HepG2 (cell line): ENCODE measurements around the gene AP4M1. TPM values are rescaled to one million over a fixed set of nuclear protein-coding genes. Genes with fewer than 3 reads are reported as not detected.

Experiments
- AKAP8 ChIP-seq: sonication (generic); formaldehyde crosslinking; IDR thresholded peaks from 2 replicates; pipeline ENCODE4 v1.5.1; 2020; ENCODE audit warnings: mild to moderate bottlenecking, missing genetic modification reagents
- HES4 ChIP-seq: sonication (generic); formaldehyde crosslinking; IDR thresholded peaks from 2 replicates; pipeline ENCODE4 v1.9.0; 2021; ENCODE audit warnings: mild to moderate bottlenecking, missing genetic modification reagents, borderline replicate concordance
- IRX3 ChIP-seq: sonication (generic); formaldehyde crosslinking; IDR thresholded peaks from 2 replicates; pipeline ENCODE4 v1.8.1; 2023; ENCODE audit warnings: mild to moderate bottlenecking, low read depth, missing genetic modification reagents, borderline replicate concordance
- JUNB ChIP-seq: sonication (generic); formaldehyde crosslinking; IDR thresholded peaks from 2 replicates; pipeline ENCODE4 v1.8.0; 2022; ENCODE audit warnings: missing genetic modification reagents, mild to moderate bottlenecking, borderline replicate concordance
- JUND ChIP-seq: sonication (generic); formaldehyde crosslinking; IDR thresholded peaks from 2 replicates; pipeline ENCODE4 v1.8.0; 2022; ENCODE audit warnings: mild to moderate bottlenecking, missing genetic modification reagents
- KAT8 ChIP-seq: IDR thresholded peaks from 2 replicates; pipeline ENCODE4 v1.6.1; 2016; ENCODE audit warnings: missing genetic modification reagents, missing compliant biosample characterization
- MXI1 ChIP-seq: IDR thresholded peaks from 3 replicates; pipeline ENCODE4 v1.6.1; 2012; ENCODE audit warnings: low read depth, low read length, inconsistent platforms, borderline replicate concordance
- MYC ChIP-seq: sonication (generic); formaldehyde crosslinking; IDR thresholded peaks from 2 replicates; pipeline ENCODE4 v1.9.0; 2021; ENCODE audit warnings: missing genetic modification reagents, borderline replicate concordance
- NR0B2 ChIP-seq: sonication (generic); formaldehyde crosslinking; IDR thresholded peaks from 2 replicates; pipeline ENCODE4 v1.4.0; 2020; ENCODE audit warnings: mild to moderate bottlenecking, missing genetic modification reagents
- POLR2G ChIP-seq: fragments of 200-400 bp; formaldehyde crosslinking; IDR thresholded peaks from 2 replicates; pipeline ENCODE4 v1.6.1; 2018; ENCODE audit warnings: mild to moderate bottlenecking, low read depth, low read length, moderate library complexity
- SATB2 ChIP-seq: sonication (generic); formaldehyde crosslinking; IDR thresholded peaks from 2 replicates; pipeline ENCODE4 v1.5.0; 2020; ENCODE audit warnings: missing genetic modification reagents
- SKIL ChIP-seq: sonication (generic); formaldehyde crosslinking; IDR thresholded peaks from 2 replicates; pipeline ENCODE4 v1.8.0; 2022; ENCODE audit warnings: missing genetic modification reagents, mild to moderate bottlenecking, moderate library complexity, borderline replicate concordance
- SOX13 ChIP-seq, 3 experiments: fragments of 450-650 bp in 1 of 3; sonication (generic) in 1 of 3; formaldehyde crosslinking in 1 of 3; IDR thresholded peaks in 2 of 3; conservative IDR thresholded peaks in 1 of 3; 2 replicates each; pipeline versions ENCODE4 v1.5.0 to v1.6.1; 2016 to 2020; ENCODE audit warnings: antibody characterized with exemption in 1 of 3, mild to moderate bottlenecking in 1 of 3, missing compliant biosample characterization in 1 of 3, missing genetic modification reagents in 1 of 3, moderate library complexity in 1 of 3
- SRF ChIP-seq: IDR thresholded peaks from 2 replicates; pipeline ENCODE4 v1.6.1; 2011; ENCODE audit warnings: mild to moderate bottlenecking, low read depth, low read length, moderate library complexity
- ZBTB38 ChIP-seq: sonication (generic); formaldehyde crosslinking; IDR thresholded peaks from 2 replicates; pipeline ENCODE4 v1.5.1; 2020; ENCODE audit warnings: mild to moderate bottlenecking, missing genetic modification reagents
- ZFAT ChIP-seq: sonication (generic); formaldehyde crosslinking; conservative IDR thresholded peaks from 2 replicates; pipeline ENCODE4 v1.8.1; 2023; ENCODE audit warnings: missing genetic modification reagents, inconsistent platforms
- ZNF274 ChIP-seq: sonication (generic); formaldehyde crosslinking; IDR thresholded peaks from 2 replicates; pipeline ENCODE4 v1.5.1; 2020; ENCODE audit warnings: mild to moderate bottlenecking, missing genetic modification reagents
- ZNF713 ChIP-seq: sonication (generic); formaldehyde crosslinking; IDR thresholded peaks from 2 replicates; pipeline ENCODE4 v1.4.0; 2020; ENCODE audit warnings: mild to moderate bottlenecking, missing genetic modification reagents
- ZNF720 ChIP-seq: sonication (generic); formaldehyde crosslinking; IDR thresholded peaks from 2 replicates; pipeline ENCODE4 v1.4.0; 2020; ENCODE audit warnings: missing genetic modification reagents
- ZNF766 ChIP-seq: sonication (generic); formaldehyde crosslinking; IDR thresholded peaks from 2 replicates; pipeline ENCODE4 v1.5.0; 2020; ENCODE audit warnings: missing genetic modification reagents, borderline replicate concordance
- ZSCAN9 ChIP-seq: IDR thresholded peaks from 2 replicates; pipeline ENCODE4 v1.6.1; 2016; ENCODE audit warnings: borderline replicate concordance
- polyA plus RNA-seq, 8 experiments: library from polyadenylated mRNA; depleted of rRNA in 3 of 8; stranded (reverse) in 7 of 8; unstranded in 1 of 8; fragments of >200 nt; fragmentation: Illumina TruSeq in 4 of 8; extraction: Trizol in 4 of 8; gene quantifications; 2 replicates each; pipeline versions ENCODE4 v1.2.1 to v1.2.3, GENCODE V29; 2011 to 2016; ENCODE audit warnings: low read depth in 4 of 8, missing spikeins in 1 of 8, mixed read lengths in 1 of 8; ENCODE audit not compliant: insufficient read depth in 1 of 8
- total RNA-seq, 5 experiments: library from RNA; depleted of rRNA; stranded (reverse); fragments of >200 nt; fragmentation: Illumina TruSeq; extraction: Trizol; gene quantifications; 2 replicates each; pipeline ENCODE4 v1.2.3, GENCODE V29; 2016; ENCODE audit warnings: low read depth in 1 of 5
- TF ChIP-seq, protein P1 (sequence below): sonication (generic); formaldehyde crosslinking; IDR thresholded peaks from 2 replicates; pipeline ENCODE4 v1.4.0; 2020; ENCODE audit warnings: mild to moderate bottlenecking, low read depth, missing genetic modification reagents

The AP4M1 gene
- total and polyA plus RNA-seq, 2 of the 13 experiments (the other 11 are each of a cell fraction or from before 2014, with no cell fraction given) = 6.3 to 9.7 TPM

GRCh38 chr7:100088621-100089457, 12.6 kb upstream of the AP4M1 start, which contains the start of gene COPS6 (continued):
- TF ChIP-seq SKIL = peak; percentile 73
- TF ChIP-seq KAT8 = peak; percentile 93
- TF ChIP-seq, protein P1, sequence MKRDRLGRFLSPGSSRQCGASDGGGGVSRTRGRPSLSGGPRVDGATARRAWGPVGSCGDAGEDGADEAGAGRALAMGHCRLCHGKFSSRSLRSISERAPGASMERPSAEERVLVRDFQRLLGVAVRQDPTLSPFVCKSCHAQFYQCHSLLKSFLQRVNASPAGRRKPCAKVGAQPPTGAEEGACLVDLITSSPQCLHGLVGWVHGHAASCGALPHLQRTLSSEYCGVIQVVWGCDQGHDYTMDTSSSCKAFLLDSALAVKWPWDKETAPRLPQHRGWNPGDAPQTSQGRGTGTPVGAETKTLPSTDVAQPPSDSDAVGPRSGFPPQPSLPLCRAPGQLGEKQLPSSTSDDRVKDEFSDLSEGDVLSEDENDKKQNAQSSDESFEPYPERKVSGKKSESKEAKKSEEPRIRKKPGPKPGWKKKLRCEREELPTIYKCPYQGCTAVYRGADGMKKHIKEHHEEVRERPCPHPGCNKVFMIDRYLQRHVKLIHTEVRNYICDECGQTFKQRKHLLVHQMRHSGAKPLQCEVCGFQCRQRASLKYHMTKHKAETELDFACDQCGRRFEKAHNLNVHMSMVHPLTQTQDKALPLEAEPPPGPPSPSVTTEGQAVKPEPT = peak; percentile 87; the same call in 1 of the 2 replicates
- TF ChIP-seq SOX13 (IDR thresholded peaks at IDR 0.05) = no peak
- peak in 1 of 2 experiments; percentile 29; a peak in 1 of 4 replicates for TF ChIP-seq SOX13 (CRISPR knock-in tag; conservative IDR thresholded peaks at IDR 0.05 in 1 of 2, IDR thresholded peaks at IDR 0.05 in 1 of 2)
- 0 out of 2 replicates have a peak, but pooled peaks have one; percentile 46 for TF ChIP-seq ZSCAN9 (CRISPR knock-in tag)
- TF ChIP-seq SRF = no peak
- TF ChIP-seq JUNB (CRISPR knock-in tag) = no peak
- peak; percentile 88 for TF ChIP-seq NR0B2 (CRISPR knock-in tag)
- TF ChIP-seq IRX3 (CRISPR knock-in tag) = 0 out of 2 replicates have a peak, but pooled peaks have one; percentile 91
- TF ChIP-seq ZFAT = no peak
- TF ChIP-seq MXI1 = peak; percentile 88; the same call in 1 of the 3 replicates
- peak; percentile 97 for TF ChIP-seq POLR2G
- no peak for TF ChIP-seq JUND (CRISPR knock-in tag)
- TF ChIP-seq ZNF713 = no peak
- peak; percentile 91 for TF ChIP-seq SATB2 (CRISPR knock-in tag)
- peak; percentile 62 for TF ChIP-seq AKAP8
- TF ChIP-seq ZBTB38 = peak; percentile 90
- TF ChIP-seq MYC (CRISPR knock-in tag) = peak; percentile 97
- TF ChIP-seq ZNF766 (CRISPR knock-in tag) = 0 out of 2 replicates have a peak, but pooled peaks have one; percentile 84
- peak; percentile 86 for TF ChIP-seq HES4 (CRISPR knock-in tag)
- TF ChIP-seq ZNF274 (CRISPR knock-in tag) = peak; percentile 98
- TF ChIP-seq ZNF720 (CRISPR knock-in tag) = 0 out of 2 replicates have a peak, but pooled peaks have one; percentile 85
